ENCODE data around the gene ZNF526. TPM values are rescaled to one million over a fixed set of nuclear protein-coding genes. Genes with fewer than 3 reads are reported as not detected.

The ZNF526 gene
- total and polyA plus RNA-seq, 9 of the 15 experiments (the other 6 are each of a cell fraction or from before 2014, with no cell fraction given) = 1.3 to 17.9 (median 6.2) TPM

- Histone ChIP-seq H2AFZ (ENCODE audit: low read depth, low read length) (0 out of 2 replicates have a peak overlapping the region, but pooled peaks have one; percentile 39), H4K20me1 (replicated peaks; ENCODE audit: control insufficient read depth, insufficient read depth, low read length) (peaks cover 10% of the 10 kb centered on the region; the same call in 1 of the 2 replicates), H3K9ac (ENCODE audit: insufficient read depth in 1 of 2, low read depth in 2 of 2, low read length in 2 of 2) (peak overlapping the region; percentile 83 to 93), H3K4me2 (ENCODE audit: insufficient read depth, low read length) (peak overlapping the region; percentile 95), H3K27me3 (ENCODE audit: control insufficient read depth in 2 of 2, insufficient read depth in 2 of 2, low read length in 2 of 2) (no peaks in the 10 kb centered on the region), H3K4me1 (replicated peaks in 1 of 2; ENCODE audit: control insufficient read depth in 2 of 2, insufficient read depth in 2 of 2, low read length in 2 of 2) (peaks cover 19 to 76% of the 10 kb centered on the region in 2 experiments), H3K9me3 (replicated peaks; ENCODE audit: control insufficient read depth, insufficient read depth, low read depth, low read length) (no peaks in the 10 kb centered on the region), H3K4me3 (peak overlapping the region; percentile 98), H3K79me2 (ENCODE audit: control insufficient read depth, insufficient read depth, low read length) (peaks cover 52% of the 10 kb centered on the region), H3K9me1 (ENCODE audit: control insufficient read depth, insufficient read depth, low read length) (peaks cover 7% of the 10 kb centered on the region), H3K27ac (ENCODE audit: extremely low read depth, low read depth, low read length) (peak overlapping the region; percentile 89), H3K36me3 (ENCODE audit: control insufficient read depth, insufficient read depth, low read length) (peaks cover 42% of the 10 kb centered on the region; the same call in 2 of the 3 replicates)
- intact Hi-C loops (cut with micrococcal nuclease) = no loop called here
- FAIRE-seq (peak; percentile 67), DNase-seq (ENCODE audit: extremely low read depth in 1 of 4, low spot score in 3 of 4) (peak in 1 of 4 experiments; percentile 57), ATAC-seq (0 out of 3 replicates have a peak, but pooled peaks have one; percentile 1)
- ChIA-PET CTCF (ENCODE audit: low intra/inter-chr PET ratio) (no interaction called here), POLR2A (interaction anchor here (2.3 kb wide), 1 partner anchor 10 kb away, joined by 9 read pairs; the partner anchor contains the start of gene GSK3A)
- 3% methylated on average over 27 of the region's 27 CpGs for WGBS (ENCODE audit: insufficient coverage, low coverage, missing lambda C conversion rate)
- in situ Hi-C loops (cut with MboI) = no loop called here
- BruUV-seq (replicated peaks) = TSS peak; percentile 42
- TF ChIP-seq RBM17 (IDR thresholded peaks at IDR 0.05; ENCODE audit: borderline replicate concordance, low read depth, low read length) = no peak
- TF ChIP-seq POU5F1 (IDR thresholded peaks at IDR 0.05; ENCODE audit: borderline replicate concordance, low read depth, low read length, partially characterized antibody) = no peak
- TF ChIP-seq COPS2 (conservative IDR thresholded peaks at IDR 0.05) = no peak
- no peak for TF ChIP-seq NFE2L1 (tag; IDR thresholded peaks at IDR 0.05; ENCODE audit: borderline replicate concordance, low read depth)
- no peak for TF ChIP-seq NUFIP1 (IDR thresholded peaks at IDR 0.05; ENCODE audit: partially characterized antibody)
- TF ChIP-seq HMG20B (CRISPR knock-in tag; IDR thresholded peaks at IDR 0.05) = no peak
- TF ChIP-seq RBM25 (IDR thresholded peaks at IDR 0.05; ENCODE audit: low read depth, low read length, severe bottlenecking) = no peak
- no peak for TF ChIP-seq DMBX1 (CRISPR knock-in tag; IDR thresholded peaks at IDR 0.05; ENCODE audit: borderline replicate concordance)
- no peak for TF ChIP-seq BCOR (IDR thresholded peaks at IDR 0.05)
- TF ChIP-seq CHD1 (IDR thresholded peaks at IDR 0.05; ENCODE audit: low read length) = no peak
- no peak for TF ChIP-seq PRMT5 (CRISPR knock-in tag; IDR thresholded peaks at IDR 0.05)
- no peak for TF ChIP-seq RNF219 (CRISPR knock-in tag; IDR thresholded peaks at IDR 0.05)
- TF ChIP-seq ZNF277 (CRISPR knock-in tag; IDR thresholded peaks at IDR 0.05; ENCODE audit: borderline replicate concordance) = no peak
- TF ChIP-seq ZNF165 (CRISPR knock-in tag; IDR thresholded peaks at IDR 0.05; ENCODE audit: borderline replicate concordance) = no peak
- TF ChIP-seq MNT (conservative IDR thresholded peaks at IDR 0.05) = peak; percentile 72 to 75
Observed at GRCh38 chr19:42252365-42253244, 32.5 kb downstream of the ZNF526 start.

Measured in K562 (cell line).